HG03558 (cell line): ENCODE measurements around the gene KDM5C.

ENCODE experiments used
- ATAC-seq: cut with Tn5 transposase; IDR thresholded peaks from one replicate; pipeline ENCODE4 v1.9.1; 2021; ENCODE audit warnings: moderate number of reproducible peaks; ENCODE audit not compliant: unreplicated experiment; ENCODE audit errors: extremely low read depth

KDM5C gene

DNA sequence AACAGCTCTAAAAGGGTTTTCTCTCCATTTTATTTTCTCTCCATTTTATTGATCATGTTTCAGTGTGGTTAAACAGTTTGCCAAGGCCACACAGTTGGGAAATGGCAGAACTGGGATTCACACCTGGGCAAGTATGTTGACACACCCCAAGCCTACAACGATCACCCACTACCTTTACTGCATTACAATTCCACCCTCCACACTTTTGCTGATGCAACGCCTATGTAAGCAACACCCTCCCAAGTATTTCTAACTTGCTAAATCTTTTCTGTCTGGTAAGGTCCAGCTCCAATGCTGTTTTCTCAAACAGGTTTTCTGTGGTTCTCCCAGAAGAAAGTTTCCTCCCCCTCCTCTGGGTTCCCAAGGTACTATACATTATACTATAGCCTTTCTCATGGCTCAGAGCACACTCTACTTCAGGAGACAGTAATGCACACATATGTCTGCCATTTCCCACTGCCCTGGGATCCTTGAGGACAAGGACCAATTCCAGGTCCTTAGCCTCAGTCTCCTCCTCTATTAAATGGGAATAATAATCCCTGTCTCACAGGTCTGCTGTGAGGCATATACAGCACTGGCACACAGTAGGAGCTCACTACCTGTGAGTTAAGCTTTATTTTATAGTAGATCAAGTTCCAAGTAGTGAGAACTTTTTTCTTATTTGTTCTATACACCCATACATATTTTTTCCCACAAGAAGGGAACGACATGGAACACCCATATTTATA is 28.4 kb upstream of the KDM5C start:
- ATAC-seq, result no peak

DNA sequence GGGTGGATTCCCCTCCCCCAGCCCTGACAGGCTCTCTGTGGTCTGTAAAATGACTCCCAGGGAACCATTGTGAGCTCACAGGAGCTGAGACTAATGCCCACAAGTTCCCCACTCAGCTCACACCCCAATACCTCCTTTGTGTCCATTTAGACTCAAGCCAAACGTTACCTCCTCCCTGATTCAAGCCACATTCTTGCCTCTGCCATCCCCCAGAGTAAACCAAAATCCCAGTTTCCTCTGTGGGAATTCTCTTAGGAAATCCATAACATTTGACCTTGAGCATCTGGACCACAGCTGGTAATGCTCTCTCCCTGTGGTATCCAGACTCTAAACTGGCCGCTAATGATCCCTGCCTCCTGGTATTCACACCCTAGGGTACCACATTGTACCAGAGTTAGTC is 26.3 kb upstream of the KDM5C start:
- no peak for ATAC-seq

DNA sequence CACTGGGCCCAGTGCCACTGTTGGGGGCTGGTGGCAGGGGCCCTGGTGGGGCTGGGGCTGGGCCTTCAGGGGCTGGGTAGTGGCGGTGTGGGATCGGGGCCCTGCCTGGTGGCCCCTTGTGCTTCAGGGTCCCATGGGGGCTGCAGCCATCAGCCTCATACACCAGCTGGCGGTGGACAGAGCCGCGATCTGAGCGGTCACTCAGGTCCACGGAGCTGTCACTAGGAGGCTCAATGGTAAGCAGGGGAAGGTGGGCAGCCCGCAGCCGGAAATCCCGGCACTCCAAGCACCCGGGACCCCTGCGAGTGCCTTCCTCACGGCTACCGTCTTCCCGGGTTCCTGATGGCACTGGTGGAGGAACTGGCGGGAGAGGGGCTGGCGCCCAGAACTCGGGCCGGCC is 25.5 kb upstream of the KDM5C start:
- no peak for ATAC-seq

DNA sequence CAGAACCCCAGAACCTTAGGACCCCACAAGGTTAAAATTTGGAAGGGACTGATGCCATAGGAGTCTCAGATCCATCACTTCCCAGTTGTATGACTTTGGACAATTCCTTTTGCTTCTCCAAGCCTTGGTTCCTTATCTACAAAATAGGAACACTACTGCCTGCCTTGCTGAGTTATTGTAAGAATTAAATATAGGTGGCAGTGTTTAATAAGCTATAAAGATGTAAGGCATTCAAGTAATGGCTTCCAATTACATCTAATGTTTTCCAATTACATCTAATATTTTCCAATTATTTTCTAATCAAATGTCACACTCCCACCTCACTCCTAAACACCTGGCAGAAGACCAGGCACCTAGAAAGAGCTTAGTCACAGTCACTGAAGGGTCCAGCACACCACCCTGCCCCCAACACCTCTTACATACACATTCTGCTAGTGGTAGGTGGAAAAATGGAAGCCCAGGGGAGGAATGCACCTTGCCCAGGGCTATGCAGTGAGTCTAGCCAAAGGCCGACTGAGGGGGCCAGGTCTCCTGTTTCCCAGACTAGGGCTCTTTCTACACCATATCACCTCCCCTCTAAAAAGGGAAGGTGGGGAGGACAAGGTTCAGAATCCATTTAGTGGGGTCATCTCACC is 24.5 kb upstream of the KDM5C start:
- ATAC-seq, result no peak

DNA sequence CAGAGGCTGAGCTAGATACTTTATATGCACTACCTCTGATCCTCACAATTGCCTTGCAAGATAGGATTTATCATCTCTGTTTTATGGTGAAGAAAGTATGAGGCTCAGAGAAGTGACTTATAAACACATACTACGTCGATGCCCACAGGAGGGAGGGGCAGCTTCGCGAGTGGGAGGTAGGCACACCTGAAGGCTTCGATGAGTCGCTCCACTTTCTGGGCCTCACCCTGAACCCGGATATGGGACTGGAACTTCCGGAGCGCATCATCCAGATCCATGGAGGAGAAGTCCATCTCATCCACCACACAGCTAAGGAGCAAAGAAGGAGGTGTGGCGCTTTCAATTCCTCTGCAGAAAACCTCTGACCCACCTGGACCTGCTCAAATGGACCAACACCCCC is 22.9 kb upstream of the KDM5C start:
- ATAC-seq, result no peak

DNA sequence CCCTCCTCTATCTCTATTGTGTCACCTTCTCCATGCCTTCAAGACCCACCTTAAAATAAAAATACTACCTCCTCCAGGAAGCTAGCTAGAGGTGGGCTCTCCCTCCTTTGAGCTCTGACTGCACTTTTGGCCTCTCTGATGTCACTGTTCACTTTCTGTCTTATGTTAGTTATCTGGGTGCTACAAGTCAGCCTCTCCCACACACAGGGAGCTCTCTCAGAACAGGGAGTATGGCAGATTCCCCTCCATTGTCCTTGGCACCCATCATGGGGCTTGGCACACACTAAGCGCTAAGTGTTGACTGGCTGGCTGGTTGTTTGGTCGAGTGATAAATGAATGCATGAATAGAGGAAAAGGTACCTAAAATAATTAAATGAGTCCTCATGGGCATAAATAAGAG is 21.2 kb upstream of the KDM5C start:
- no peak for ATAC-seq

DNA sequence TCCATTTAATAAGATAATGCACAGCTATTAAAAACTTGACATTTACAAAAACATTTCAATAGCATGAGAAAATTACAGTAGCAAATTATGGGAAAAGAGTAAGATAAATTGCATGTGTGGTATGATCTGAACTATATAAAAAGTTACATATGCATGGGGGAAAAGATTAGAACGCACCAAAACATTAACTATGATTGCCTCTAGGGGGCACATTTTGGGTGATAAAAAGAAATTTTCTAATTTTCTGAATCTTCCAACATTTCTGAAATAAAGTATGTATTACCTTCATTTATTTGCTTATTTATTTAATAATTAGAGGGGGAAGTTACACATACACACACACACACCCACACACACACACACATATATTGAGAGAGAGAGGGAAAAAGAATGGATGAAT is 19.6 kb upstream of the KDM5C start:
- no peak for ATAC-seq

DNA sequence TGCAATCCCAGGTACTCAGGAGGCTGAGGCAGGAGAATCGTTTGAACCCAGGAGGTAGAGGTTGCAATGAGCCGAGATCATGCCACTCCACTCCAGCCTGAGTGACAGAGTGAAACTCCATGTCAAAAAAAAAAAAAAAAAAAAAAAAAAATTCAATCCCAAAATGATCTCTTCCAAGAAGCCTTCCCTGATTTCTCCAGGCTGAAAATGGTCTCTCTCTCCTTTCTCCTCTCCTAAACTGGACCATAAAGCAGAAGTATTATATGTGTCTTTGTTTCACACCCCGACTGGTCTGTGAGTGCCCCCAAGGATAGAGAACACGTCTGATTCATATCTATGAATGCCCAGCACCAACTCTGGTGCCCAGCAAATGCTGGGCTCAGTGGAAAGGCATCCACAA is 17.3 kb upstream of the KDM5C start:
- no peak for ATAC-seq

DNA sequence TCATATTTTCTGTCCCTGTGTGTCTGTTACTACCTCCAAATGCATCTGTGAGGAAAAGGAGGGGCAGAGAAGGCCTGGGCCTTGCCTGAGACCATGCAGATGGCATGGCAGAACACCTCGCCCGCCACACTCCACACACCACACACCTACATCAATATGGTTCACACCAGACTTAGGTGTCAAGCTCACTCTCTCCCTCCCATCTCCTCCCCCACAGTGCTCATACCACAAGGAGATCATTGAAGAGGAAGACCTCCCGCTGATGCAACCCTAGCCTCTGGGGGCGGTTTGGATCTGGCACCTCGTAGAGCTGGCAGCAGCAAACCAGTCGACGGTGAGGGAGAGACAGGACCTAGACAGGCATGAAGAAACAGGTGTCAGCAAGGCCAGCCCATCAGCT is 16.6 kb upstream of the KDM5C start:
- no peak for ATAC-seq

DNA sequence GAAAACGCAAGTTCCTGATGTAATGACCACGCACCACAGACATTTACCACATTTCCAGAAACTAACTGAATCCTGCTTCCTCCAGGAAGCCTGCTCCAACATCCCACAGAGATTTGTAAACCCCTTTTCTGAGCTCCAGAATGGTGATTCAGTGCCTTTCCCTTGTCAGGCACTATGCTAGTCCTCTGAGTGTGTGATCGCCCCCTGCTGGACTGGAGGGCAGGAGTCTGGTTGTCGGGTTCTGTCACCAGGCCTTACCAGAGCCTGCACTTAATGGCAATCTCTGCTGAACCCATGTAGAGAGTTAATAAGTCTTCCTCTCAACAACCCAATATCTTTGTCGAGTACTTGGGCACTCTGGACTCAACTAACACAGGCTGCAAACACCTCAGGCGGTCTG is 14.5 kb upstream of the KDM5C start:
- no peak for ATAC-seq

DNA sequence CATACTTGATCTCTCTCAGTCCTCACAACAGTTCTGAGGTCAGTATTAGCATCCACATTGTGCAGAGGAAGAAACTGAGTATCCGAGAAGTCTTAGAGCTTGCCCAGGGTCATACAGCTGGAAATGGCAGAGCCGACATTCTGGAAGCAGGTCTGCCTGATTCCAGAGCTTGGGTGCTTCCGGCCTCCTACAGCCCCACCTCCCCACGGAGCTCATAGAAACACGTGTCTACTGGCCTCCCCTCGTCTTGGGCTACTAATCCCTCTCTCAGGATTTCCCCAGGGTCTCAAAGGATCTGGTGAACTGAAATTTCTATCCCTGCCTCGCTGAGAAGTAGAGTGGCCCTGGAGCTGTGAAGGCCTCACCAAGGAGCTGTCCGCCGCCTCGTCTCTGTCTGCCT is 12.0 kb upstream of the KDM5C start:
- ATAC-seq, result no peak

DNA sequence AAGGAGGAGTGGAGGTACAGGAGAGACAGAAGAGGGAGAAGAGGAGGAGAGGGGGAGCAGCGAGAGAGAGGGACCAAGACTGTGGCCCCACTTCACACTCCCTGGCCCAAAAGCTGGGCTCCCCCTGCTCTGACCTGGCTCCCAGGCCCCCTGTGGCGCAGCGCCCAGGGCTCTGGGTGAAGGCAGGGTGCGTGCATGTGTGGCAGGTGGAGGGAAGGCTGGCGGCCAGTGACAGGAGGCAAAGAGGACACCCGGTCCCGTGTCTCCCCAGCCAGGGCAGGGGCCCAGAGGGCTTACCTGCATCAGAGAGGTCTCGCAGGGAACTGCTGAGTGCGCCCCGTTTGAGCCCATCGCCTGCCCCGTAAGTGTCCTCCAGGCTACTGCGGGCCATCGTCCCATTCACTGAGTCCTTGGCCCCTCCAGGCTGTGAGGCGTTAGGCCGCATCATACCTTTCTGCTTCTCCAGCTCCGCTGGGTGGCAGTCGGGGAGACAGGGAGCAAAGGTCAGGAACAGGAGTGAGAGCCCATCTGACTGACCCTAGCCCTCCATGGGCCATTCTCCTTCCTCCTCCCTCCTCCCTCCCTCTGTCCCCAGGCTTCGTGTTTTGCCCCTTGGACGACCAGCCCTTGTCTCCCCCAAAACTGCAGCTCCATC is 11.1 kb upstream of the KDM5C start:
- no peak for ATAC-seq

DNA sequence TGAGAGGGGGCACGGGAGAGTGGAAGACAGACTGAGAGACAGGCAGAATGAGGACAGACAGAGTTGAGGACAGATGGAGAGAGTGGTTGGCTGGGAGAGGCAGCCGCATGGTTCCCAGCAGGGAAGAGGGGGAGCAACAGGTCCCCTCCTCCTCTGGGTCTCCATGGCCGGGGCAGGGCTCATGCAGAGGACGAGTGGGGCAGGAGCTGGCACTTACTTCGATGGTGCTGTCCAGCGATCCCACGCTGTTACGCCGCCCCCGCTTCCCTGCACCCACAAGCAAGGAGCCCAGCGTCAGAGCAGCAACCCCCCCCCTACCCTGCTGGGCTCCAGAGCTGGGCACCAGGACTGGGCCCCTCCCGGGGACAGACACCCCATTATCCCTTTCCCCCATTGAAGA is 10.6 kb upstream of the KDM5C start:
- no peak for ATAC-seq

DNA sequence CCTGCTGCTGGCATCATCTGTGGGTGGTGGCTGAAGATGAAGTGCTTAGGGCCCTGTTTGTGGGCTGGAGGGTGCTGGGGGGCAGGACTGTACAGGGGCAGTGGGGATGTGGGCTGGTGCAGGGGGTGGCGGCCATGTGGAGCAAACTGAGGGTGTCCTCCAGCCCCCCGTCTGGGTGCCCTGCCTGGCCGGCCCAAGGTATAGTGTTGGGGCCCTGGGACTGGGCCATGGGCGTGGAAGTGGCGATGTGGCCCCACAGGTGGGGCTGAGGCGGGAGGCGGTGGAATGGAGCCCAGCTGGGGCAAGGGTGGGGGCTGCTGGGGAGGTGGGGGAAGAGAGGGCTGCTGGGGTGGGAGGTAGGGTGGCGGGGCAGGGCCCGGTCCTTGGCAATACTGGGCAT is 9.5 kb upstream of the KDM5C start:
- no peak for ATAC-seq

DNA sequence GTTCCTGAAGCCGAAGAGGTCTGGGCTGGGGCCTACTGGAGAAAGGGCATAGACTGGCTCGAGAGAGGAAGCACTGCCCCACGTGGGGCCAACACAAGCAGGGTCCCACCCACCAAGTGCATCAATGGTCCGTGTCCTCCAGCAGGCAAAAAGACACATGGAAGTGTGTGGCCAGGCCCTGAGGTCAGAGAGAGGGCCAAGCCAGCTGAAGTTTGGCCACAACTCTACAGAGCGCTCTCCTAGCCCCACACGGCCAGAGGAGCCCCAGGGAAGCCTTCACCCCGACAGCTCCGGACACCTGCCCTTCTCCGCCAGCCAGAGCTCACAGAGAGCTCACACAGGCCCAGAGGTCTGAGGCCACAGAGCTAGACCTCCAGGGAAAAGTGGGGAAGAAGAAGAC is 8.5 kb upstream of the KDM5C start:
- no peak for ATAC-seq

DNA sequence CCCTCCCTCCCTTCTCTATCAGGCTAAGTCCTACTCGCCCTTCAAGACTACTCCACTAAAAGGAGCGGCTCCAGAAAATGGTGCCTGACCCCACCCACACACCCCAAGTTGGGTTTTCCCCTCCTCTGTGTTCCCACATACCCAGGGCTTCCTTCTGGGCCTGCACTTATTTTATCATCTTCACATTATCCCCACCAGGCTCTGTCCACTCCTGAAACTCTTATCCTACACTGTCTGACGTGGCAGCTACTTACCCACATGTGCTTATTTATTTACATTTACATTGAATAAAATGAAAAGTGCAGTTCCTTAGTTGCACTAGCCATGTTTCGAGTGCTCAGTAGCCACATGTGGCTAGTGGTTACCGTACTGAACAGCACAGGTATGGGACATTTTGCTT is 5.1 kb upstream of the KDM5C start:
- ATAC-seq, result no peak

DNA sequence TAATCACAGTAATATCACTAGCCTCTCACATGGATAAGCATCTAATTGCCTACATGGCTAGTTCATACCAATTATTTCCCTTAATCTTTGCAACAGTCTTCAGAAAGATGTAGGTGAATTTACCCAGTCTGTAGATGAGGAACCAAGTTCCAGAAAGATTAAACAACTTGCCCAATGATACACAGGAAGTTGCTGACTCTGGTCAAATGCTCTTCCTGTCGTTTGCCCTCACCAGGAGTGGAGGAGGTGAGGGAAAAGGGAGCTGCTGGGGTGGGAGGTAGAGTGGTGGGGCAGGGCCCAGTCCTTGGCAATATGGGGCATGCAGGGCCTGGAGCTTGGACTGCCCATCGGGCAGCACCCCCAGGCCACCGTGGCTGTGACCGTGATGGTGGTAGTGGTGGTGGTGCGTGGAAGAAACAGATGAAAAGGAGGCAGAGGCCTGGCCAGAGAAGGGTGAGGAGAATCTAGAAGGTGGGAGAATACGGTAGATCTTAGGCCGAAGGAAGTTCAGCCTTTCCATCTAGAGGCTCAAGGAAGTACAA is 2.3 kb upstream of the KDM5C start:
- no peak for ATAC-seq

DNA sequence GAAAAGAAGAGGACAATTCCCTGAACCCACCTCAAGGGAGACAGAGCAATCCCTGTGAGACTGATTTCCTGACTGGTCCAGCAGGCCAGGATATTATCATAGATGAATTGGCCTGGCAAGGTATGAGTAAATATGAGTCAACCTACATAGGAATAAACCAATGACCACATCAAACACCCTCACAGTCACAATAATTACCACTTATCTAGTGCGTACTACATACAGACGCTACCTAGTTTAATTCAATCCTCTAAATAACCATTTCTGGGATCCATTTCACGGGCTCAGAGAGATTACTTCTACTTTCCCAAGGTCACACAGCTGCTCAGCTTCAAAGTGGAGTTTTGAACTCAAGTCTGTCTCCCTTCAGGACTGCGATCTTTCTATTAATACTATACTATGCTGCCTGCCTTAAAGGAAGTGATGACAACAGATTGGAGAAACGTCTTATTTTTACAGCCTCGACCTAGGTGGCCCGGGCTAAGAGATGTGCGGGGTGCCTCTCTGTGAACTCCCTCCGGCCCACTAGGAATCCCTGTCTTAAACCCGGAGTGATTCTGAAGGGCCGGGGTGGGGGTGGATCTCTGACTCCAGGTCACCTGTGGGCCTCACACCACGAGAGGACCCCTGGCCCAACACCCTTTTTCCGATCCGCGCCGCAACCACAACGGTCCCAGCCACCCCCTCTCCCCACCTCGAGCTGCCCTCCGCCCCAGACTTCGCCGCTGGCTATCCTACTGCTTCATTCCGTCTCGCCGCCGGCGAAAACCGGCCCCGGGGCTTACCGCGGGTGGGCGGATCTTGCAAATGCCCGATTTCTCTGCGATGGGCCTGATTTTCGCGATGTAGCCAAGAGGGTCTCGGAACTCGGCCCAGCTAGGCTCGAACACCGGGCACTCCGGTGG is 800 bp downstream of the KDM5C start:
- ATAC-seq, result no peak

DNA sequence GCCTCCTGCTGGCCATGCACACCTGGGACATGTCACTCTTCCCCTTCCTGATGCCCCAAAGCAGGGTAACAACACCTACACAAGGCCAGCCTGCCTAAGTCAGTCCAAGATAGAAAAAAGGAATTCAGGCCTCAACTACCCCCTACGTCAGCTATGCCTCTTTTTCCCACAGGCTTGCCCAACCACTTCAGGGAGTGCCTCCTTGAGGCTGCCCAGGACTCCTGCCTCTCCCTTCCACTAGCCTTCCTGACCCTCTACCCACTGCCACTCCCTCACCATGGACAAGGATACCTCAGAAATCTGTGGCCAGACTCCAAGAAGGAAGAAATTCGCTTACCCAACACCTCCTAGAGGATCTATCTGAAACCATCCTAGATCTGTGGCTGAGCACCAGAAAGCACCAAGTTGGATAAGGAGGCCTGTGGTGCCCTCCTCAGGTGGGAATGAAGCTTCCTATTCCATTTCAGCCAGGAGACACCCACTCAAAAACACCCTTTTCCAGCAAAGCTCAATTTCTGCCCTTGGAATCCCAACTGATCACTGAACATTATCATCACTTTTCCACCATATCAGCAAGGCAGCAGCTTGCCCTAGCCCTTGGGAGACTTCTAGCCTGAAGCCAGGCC is 1.8 kb downstream of the KDM5C start:
- no peak for ATAC-seq

DNA sequence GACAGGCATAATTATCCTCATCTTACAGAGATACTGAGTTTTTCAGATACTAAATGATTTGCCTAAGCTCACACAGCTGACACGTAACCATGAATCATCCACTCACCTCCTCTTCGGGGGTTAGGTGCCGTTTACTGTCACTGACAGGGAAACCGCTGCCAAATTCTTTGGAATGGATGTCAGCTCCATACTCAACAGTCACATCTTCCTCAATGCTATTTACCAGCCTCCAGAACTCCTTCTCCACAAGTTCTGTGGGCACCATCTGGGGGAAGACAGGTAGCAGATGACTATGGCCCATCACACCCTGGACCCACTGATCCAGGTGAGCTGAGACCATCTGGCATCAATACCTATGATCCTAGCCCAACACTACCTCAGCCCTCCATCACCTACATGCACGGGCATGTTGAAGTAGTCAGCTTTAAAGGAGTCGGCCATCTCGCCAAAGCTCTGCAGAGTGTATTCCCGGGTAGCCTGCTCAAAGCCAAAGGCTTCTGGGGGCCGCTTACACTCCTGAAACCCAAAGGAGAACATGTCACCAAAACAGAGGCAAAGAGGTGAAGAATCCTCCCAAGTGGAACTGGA is 13.5 kb downstream of the KDM5C start:
- ATAC-seq, result no peak
